Stimulated activated CD8-positive, alpha-beta memory T cell treated with anti-CD3 and anti-CD28 coated beads, Interleukin-12 subunit alpha, Interleukin-12 subunit beta, amount 100 ng/mL, for 24 hours (primary cell): ENCODE data around the gene ZNF69.
A peak's percentile ranks its signal among the peaks of the same experiment; 100 is the strongest.
"Not testable (repeated sequence)": the region's sequence is repeated elsewhere in the genome, so short reads cannot be mapped to it uniquely, and the experiment has no call there.

Experiments
- DNase-seq: peaks from one replicate; pipeline ENCODE4 v3.0.0-alpha.2; 2020; ENCODE audit errors: extremely low read depth

Gene ZNF69

DNA sequence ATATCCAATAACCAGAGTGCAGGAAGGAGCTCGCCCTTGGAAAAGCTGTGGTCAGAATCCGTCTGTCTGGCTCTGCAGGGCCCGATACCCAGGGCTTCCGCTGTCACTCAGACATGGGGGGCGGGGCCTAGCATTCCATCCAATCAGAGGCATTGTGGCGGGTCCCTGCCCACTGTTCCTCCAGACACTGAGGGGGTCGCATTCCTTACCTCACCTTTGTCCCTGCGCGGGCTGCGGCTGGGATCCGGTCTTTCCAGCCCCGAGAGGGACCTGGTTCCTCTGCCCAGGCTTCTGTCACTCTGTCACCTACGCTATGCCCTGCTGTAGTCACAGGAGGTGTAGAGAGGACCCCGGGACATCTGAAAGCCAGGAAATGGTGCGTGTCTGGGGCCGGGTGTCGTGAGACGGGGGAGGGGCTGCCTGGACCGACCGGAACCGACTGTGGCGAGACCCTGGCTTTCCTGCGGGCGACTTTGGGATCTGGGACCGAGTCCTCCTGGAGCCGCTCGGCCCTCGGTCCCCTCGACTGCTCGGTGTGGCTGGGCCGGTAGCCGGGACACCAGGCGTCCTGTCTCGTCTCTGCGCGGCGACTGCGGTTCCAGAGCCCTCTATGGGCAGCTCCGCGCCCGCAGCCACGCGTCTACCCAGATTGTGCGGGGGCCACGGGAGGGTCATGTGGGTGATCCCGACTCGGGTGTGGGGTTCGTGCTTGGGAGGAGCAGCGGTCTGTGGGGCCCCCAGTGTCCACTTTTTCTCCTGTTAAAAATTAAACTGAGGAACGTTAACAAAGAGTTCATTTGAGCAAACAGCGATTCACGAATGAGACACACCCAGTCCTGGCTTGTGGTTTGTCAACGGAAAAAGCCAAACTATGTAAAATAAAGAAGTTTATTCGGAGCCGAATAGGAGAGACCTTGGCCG is at the start of gene ZNF69:
Gene ZNF69, plus strand, starts transcription at position 172 of the 921 bp plus-strand sequence. Its CDS starts 142 bp downstream, at position 314.
- peak; percentile 32 for DNase-seq

DNA sequence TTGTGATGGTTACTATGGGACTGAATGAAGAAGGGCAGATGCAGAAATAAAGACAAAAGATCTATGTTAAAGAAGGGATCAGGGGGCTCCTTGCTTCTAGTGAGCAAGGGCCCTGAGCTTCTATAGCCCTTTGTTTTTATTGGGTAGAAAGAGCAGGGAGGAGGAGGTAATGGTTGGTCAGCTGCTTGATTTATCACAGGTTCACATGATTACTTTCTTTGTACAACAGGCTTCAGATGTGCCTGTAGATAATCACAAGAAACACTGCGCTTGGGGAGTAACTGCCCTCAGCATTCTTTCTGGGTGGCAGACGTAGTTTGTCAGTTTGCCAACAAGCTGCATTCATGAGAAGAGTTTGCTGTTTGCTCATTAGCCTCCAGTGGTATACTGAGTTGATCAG is 43.9 kb upstream of the ZNF69 start:
- DNase-seq: no peak

GRCh38 chr19:11847615-11848014 is 40.0 kb upstream of the ZNF69 start:
- DNase-seq: not testable (repeated sequence)

DNA sequence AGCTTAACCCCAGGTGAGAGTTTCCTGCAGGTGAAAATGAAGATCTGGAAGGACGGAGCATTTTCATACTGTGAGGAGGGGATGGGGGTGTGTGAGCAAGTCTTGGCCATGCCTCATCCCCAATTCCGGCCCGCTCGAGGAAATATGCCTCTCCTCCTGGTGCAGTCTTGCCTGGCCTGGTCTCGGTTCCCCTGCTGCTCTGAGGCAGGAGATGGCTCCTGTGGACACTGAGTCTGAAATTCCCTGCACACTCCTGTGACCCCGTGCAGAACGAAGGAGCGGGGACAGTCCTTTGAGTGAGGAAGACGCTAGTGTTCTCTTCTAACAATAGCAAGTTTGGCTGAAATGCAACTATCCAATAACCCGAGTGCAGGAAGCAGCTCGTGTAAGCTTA is 39.4 kb upstream of the ZNF69 start:
- no peak for DNase-seq

DNA sequence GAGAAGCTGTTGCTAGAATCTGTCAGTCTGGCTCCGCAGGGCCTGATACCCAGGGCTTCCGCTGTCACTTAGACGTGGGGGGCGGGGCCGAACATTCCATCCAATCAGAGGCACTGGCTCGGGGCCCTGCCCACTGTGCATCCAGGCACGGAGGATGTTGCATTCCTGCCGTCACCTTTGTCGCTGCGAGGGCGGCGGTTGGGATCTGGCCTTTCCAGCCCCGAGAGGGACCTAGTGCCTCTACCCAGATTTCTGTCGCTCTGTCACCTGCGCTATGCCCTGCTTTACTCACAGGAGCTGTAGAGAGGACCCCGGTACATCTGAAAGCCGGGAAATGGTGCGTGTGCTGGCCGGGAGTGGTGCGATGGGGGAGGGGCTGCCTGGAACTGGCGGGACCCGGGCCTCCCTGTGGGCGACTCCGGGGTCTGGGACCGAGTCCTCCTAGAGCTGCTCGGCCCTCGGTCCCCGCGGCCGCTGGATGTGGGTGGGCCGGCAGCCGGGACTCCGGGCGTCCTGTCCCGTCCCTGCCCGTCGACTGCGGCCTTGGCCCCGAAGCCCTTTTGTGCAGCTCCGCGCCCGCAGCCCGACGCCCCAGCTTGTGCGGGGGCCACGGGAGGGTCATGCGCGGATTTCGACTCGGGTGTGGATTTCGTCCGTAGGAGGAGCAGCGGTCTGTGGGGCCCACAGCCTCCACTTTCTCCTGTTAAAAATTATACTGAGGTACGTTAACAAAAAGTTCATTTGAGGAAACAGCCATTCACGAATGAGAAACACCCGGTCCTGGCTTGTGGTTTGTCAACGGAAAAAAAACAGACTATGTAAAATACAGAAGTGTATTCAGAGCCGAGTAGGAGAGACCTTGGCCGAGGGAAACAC is 38.8 kb upstream of the ZNF69 start, which contains the start of gene ZNF439:
Gene ZNF439, plus strand, starts transcription at position 133 of the 876 bp plus-strand sequence. Its CDS starts 142 bp downstream, at position 275.
- DNase-seq: peak; percentile 69

GRCh38 chr19:11850289-11850688 is 37.3 kb upstream of the ZNF69 start:
- DNase-seq: not testable (repeated sequence)

DNA sequence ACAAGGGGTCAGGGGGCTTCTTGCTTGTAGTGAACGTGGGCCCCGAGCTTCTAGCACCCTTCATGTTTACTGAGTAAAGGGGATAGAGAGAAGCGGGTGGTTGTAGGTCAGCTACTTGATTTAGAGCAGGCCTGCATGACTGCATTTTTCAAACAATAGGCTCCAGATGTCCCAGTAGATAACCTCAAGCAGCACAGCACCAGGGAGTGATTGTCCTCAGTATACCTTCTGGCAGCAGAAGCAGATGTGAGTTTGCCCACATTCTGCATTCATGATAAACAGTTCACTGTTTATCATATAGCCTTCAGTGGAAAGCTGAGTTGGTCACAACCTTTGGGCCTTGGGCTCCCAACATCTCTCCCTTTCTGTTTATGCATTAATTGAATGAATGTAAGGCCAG is 34.2 kb upstream of the ZNF69 start:
- no peak for DNase-seq

- no peak for DNase-seq
Measured at GRCh38 chr19:11856596-11857250, 30.9 kb upstream of the ZNF69 start.

GRCh38 chr19:11860721-11861120 is 26.9 kb upstream of the ZNF69 start:
- no peak for DNase-seq

DNA sequence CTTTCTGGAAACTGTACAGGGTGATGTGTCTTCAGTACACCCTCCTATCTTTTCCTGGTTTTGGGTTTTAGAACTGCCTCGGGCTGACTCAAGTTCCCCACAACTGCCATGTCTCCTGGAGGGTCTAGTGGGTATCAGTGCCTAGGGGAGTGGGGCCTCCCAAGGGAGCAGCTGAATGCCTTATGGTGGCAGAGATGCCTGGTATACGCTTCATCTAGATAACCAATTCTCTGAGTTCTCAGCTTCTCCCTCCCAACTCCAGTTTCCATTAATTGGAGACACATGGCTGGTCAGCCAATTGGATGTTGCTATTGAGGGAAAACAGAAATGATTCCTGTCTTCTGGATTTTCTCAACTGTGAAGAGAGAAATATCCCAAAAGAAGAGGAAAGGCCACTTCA is 26.3 kb upstream of the ZNF69 start:
- no peak for DNase-seq

GRCh38 chr19:11867766-11868165 is 19.8 kb upstream of the ZNF69 start:
- DNase-seq: not testable (repeated sequence)

DNA sequence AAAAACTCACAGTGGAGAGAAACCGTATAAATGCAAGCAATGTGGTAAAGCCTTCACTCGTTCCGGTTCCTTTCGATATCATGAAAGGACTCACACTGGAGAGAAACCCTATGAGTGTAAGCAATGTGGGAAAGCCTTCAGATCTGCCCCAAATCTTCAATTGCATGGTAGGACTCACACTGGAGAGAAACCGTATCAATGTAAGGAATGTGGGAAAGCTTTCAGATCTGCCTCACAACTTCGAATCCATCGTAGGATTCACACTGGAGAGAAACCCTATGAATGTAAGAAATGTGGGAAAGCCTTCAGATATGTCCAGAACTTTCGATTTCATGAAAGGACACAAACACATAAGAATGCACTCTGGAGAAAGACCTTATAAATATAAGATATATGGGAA is 19.4 kb upstream of the ZNF69 start:
- DNase-seq: no peak

GRCh38 chr19:11872624-11873023 is 15.0 kb upstream of the ZNF69 start:
- DNase-seq: no peak

DNA sequence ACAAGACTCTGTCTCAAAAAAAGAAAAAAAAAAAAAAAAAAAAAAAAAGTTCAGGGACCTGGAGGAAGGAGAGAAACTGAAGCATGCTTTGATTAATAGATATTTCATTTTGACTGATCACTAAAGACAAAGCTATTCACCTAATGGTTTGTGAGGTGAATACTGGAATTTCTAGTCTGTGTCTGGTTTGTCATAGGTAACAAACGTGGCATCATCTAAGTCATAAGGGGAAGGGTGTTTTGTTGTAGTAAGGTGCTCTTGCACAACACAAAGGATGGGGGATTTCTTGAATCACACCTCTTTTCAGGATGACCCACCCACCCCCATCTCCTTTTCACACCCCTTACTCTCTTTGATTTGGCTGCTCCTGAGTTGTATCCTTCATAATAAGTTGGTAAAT is 13.8 kb upstream of the ZNF69 start:
- DNase-seq: no peak

- DNase-seq: not testable (repeated sequence)
Measured at GRCh38 chr19:11879687-11880266, 7.8 kb upstream of the ZNF69 start.

DNA sequence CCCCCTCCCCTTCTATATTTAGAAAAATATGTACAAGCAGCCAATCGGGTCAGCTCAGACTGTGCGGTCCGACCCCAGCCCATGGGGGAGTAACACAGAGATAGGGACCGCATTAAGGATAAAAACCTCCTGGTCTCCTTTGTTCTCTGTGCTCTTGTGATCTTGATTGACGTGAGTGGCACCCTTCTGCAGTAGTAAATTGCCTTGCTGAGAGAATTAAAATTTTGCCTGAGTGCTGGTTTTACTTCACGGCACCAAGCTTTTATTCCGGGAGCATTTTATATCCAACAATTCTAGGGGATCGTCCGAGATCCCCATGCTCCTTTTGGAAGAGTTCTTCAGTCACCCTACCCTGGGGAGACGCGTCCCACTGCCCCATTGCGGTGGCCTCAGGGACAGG is 7.0 kb upstream of the ZNF69 start:
- no peak for DNase-seq

GRCh38 chr19:11881151-11881800 is 6.3 kb upstream of the ZNF69 start:
- no peak for DNase-seq

GRCh38 chr19:11882606-11883005 is 5.0 kb upstream of the ZNF69 start:
- no peak for DNase-seq

- DNase-seq: no peak
Measured at GRCh38 chr19:11887234-11887610, 360 bp upstream of the ZNF69 start.

- DNase-seq: not testable (repeated sequence)
Measured at GRCh38 chr19:11889901-11890300, 2.3 kb downstream of the ZNF69 start.

DNA sequence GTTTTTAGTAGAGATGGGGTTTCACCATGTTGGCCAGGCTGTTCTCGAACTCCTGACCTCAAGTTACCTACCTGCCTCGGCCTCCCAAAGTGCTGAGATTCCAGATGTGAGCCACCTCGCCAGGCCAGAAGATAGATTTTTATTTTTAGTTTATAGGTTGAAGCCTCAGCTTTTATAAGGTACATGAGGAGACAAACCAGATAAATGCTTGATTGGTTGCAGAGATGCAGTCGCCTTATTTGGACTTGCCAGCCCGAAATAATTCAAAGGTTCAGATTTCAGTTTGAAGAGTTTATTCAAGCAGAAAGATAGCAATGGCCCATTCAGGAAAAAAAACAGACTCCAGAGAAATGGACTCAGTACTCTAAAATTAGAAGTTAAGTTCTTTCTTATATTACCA is 3.1 kb downstream of the ZNF69 start:
- no peak for DNase-seq
